ENCODE data around the gene CHML.
"Not testable (repeated sequence)": the region's sequence is repeated elsewhere in the genome, so short reads cannot be mapped to it uniquely, and the experiment has no call there.

CHML gene

GRCh38 chr1:241640149-241640866 lies at the start of gene CHML, which contains the start of gene OPN3:
CHML (minus strand) TSS chr1:241640369; CDS start chr1:241635766, 4,603 bp downstream.
OPN3 (minus strand) TSS chr1:241640369; CDS start chr1:241640254, 115 bp downstream.
- peak; percentile 93 for DNase-seq (ENCODE audit: low read depth)

- DNase-seq (ENCODE audit: low read depth) = no peak
Measured at GRCh38 chr1:241688940-241689368, 48.8 kb upstream of the CHML start.

GRCh38 chr1:241684108-241684507 lies 43.9 kb upstream of the CHML start:
- DNase-seq (ENCODE audit: low read depth) = no peak

GRCh38 chr1:241682921-241683320 lies 42.8 kb upstream of the CHML start:
- DNase-seq (ENCODE audit: low read depth) = no peak

- DNase-seq (ENCODE audit: low read depth) = not testable (repeated sequence)
Measured at GRCh38 chr1:241681861-241682448, 41.8 kb upstream of the CHML start.

GRCh38 chr1:241679961-241680360 lies 39.8 kb upstream of the CHML start:
- no peak for DNase-seq (ENCODE audit: low read depth)

GRCh38 chr1:241679404-241679803 lies 39.2 kb upstream of the CHML start:
- DNase-seq (ENCODE audit: low read depth) = no peak

- no peak for DNase-seq (ENCODE audit: low read depth)
Measured at GRCh38 chr1:241678536-241678935, 38.4 kb upstream of the CHML start.

- DNase-seq (ENCODE audit: low read depth) = no peak
Measured at GRCh38 chr1:241677201-241677600, 37.0 kb upstream of the CHML start.

GRCh38 chr1:241675983-241676382 lies 35.8 kb upstream of the CHML start:
- DNase-seq (ENCODE audit: low read depth) = no peak

GRCh38 chr1:241674805-241675384 lies 34.7 kb upstream of the CHML start:
- DNase-seq (ENCODE audit: low read depth) = no peak

GRCh38 chr1:241672301-241672700 lies 32.1 kb upstream of the CHML start:
- DNase-seq (ENCODE audit: low read depth) = no peak

- DNase-seq (ENCODE audit: low read depth) = no peak
Measured at GRCh38 chr1:241666419-241666818, 26.2 kb upstream of the CHML start.

- no peak for DNase-seq (ENCODE audit: low read depth)
Measured at GRCh38 chr1:241660424-241660972, 20.3 kb upstream of the CHML start.

GRCh38 chr1:241659016-241659415 lies 18.8 kb upstream of the CHML start:
- DNase-seq (ENCODE audit: low read depth) = not testable (repeated sequence)

GRCh38 chr1:241658081-241658793 lies 18.1 kb upstream of the CHML start:
- DNase-seq (ENCODE audit: low read depth) = no peak

GRCh38 chr1:241654641-241655040 lies 14.5 kb upstream of the CHML start:
- no peak for DNase-seq (ENCODE audit: low read depth)

- DNase-seq (ENCODE audit: low read depth) = no peak
Measured at GRCh38 chr1:241654019-241654418, 13.8 kb upstream of the CHML start.

GRCh38 chr1:241652012-241652411 lies 11.8 kb upstream of the CHML start, which contains the start of gene WDR64:
WDR64 (plus strand) TSS chr1:241652281; CDS start chr1:241652485, 204 bp downstream.
- DNase-seq (ENCODE audit: low read depth) = no peak

GRCh38 chr1:241648159-241648558 lies 8.0 kb upstream of the CHML start:
- no peak for DNase-seq (ENCODE audit: low read depth)

GRCh38 chr1:241647658-241648057 lies 7.5 kb upstream of the CHML start:
- DNase-seq (ENCODE audit: low read depth) = no peak

GRCh38 chr1:241646201-241646600 lies 6.0 kb upstream of the CHML start:
- no peak for DNase-seq (ENCODE audit: low read depth)

Data from stimulated activated CD8-positive, alpha-beta memory T cell treated with anti-CD3 and anti-CD28 coated beads, Interleukin-15, amount 100 ng/mL, for 24 hours (primary cell).